ENCODE results near the gene SPCS1.
A peak's percentile ranks its signal among the peaks of the same experiment; 100 is the strongest.

SPCS1 gene

GRCh38 chr3:52742418-52743041 lies 36.6 kb downstream of the SPCS1 start:
- H3K27me3 Mint-ChIP-seq, result no peaks in the 10 kb centered on the region
- H3K4me3 Mint-ChIP-seq, result no peak overlapping the region
- no peak overlapping the region for H3K27ac Mint-ChIP-seq
- ATAC-seq (no peak), DNase-seq (peak in 1 of 2 donors; percentile 4)
- H3K4me1 Mint-ChIP-seq, result no peaks in the 10 kb centered on the region
- no peaks in the 10 kb centered on the region for H3K9me3 Mint-ChIP-seq

DNA sequence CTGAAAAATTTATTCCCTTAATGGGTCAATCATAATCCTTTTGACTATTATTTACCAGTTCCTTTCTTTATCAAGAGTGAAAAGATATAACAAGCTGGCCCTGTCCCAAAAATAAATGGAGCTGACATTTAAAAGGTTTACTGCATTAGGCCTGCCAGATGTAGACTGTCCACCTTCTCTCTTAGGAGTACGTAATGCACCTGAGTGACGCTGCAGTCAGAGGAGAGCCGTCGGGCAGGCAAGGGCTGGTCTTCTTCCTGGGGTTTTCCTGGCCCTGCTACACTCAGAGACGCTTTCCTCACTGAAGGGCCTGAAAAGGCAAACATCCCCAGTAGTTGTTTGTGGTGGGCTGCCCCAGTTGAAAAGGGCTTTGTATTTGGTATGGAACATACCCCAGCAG lies 37.2 kb downstream of the SPCS1 start:
- peak overlapping the region in 1 of 2 donors; percentile 36 for H3K27ac Mint-ChIP-seq
- H3K4me1 Mint-ChIP-seq, result no peaks in the 10 kb centered on the region
- no peak overlapping the region for H3K4me3 Mint-ChIP-seq
- no peaks in the 10 kb centered on the region for H3K9me3 Mint-ChIP-seq
- ATAC-seq, result no peak
- no peaks in the 10 kb centered on the region for H3K27me3 Mint-ChIP-seq
- DNase-seq, result no peak

GRCh38 chr3:52743721-52744120 lies 37.8 kb downstream of the SPCS1 start:
- no peaks in the 10 kb centered on the region for H3K27me3 Mint-ChIP-seq
- H3K27ac Mint-ChIP-seq, result no peak overlapping the region
- no peaks in the 10 kb centered on the region for H3K4me1 Mint-ChIP-seq
- no peaks in the 10 kb centered on the region for H3K9me3 Mint-ChIP-seq
- DNase-seq (no peak), ATAC-seq (no peak)
- no peak overlapping the region for H3K4me3 Mint-ChIP-seq

DNA sequence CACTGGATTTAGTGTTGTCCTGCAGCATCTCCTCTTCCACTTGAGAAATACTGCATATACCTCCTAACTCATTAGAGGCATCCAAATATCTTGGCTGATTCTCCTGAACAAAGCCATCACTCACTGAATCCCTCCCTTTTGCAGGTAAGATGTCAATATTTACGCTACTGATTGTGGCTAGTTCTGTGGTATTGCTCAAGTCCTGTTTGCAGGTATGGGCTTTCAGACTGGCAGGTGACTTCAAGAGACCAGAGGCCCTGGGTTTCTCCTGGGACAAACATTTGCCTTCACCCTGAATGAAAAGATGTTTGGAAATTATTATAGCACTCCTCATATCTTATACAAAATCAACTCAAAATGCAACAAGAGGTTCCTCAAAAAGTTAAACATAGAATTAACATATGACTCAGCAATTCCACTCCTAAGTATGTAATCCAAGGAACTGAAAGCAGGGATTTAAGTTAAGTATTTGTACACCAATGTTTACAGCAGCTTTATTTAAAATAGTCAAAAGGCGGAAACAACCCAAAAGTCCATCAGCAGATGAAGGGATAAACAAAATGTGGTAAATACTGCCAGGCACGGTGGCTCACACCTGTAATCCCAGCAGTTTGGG lies 46.2 kb downstream of the SPCS1 start:
- no peak for DNase-seq
- Mint-ChIP-seq H3K27ac (no peak overlapping the region), H3K4me3 (no peak overlapping the region), H3K9me3 (no peaks in the 10 kb centered on the region), H3K4me1 (no peaks in the 10 kb centered on the region), H3K27me3 (no peaks in the 10 kb centered on the region)
- no peak for ATAC-seq

GRCh38 chr3:52754373-52754772 lies 48.5 kb downstream of the SPCS1 start:
- no peak for DNase-seq
- Mint-ChIP-seq H3K9me3 (no peaks in the 10 kb centered on the region), H3K27me3 (no peaks in the 10 kb centered on the region), H3K4me1 (no peaks in the 10 kb centered on the region), H3K4me3 (no peak overlapping the region), H3K27ac (no peak overlapping the region)
- no peak for ATAC-seq

GRCh38 chr3:52756141-52756540 lies 50.2 kb downstream of the SPCS1 start:
- Mint-ChIP-seq H3K9me3 (no peaks in the 10 kb centered on the region), H3K4me3 (no peak overlapping the region), H3K4me1 (no peaks in the 10 kb centered on the region), H3K27ac (no peak overlapping the region), H3K27me3 (no peaks in the 10 kb centered on the region)
- ATAC-seq (no peak), DNase-seq (no peak)
